Spleen (tissue), 11 donors: ENCODE results near the gene IL17B. TPM values are rescaled to one million over a fixed set of nuclear protein-coding genes. Genes with fewer than 3 reads are reported as not detected.

Experiments
- DNase-seq: peaks from one replicate; pipeline ENCODE4 v3.0.0-alpha.2; 2020
- H3K27ac ChIP-seq, 8 donors: fragments of 200-600 bp; sonication (generic) in 7 of 8; 1 replicate in 4 of 8; 2 replicates in 4 of 8; pipeline versions ENCODE4 v1.5.0 to v1.8.0; 2016 to 2021; ENCODE audit warnings: inconsistent platforms in 4 of 8, mild to moderate bottlenecking in 4 of 8, moderate library complexity in 1 of 8
- H3K27me3 ChIP-seq, 7 donors: fragments of 200-600 bp; sonication (generic) in 6 of 7; replicated peaks in 1 of 7; 1 replicate in 4 of 7; 2 replicates in 3 of 7; pipeline versions ENCODE4 v1.5.0 to v1.8.0; 2016 to 2021; ENCODE audit warnings: inconsistent platforms in 3 of 7, mild to moderate bottlenecking in 1 of 7
- H3K36me3 ChIP-seq, 6 donors: fragments of 200-600 bp; sonication (generic) in 5 of 6; 1 replicate in 4 of 6; 2 replicates in 2 of 6; pipeline versions ENCODE4 v1.5.0 to v1.8.0; 2016 to 2021; ENCODE audit warnings: inconsistent platforms in 2 of 6
- H3K4me1 ChIP-seq, 6 donors: fragments of 200-600 bp; sonication (generic) in 5 of 6; 1 replicate in 3 of 6; 2 replicates in 3 of 6; pipeline versions ENCODE4 v1.5.0 to v1.8.0; 2016 to 2021; ENCODE audit warnings: inconsistent platforms in 3 of 6
- H3K4me3 ChIP-seq, 8 donors: fragments of 200-600 bp; sonication (generic) in 7 of 8; 1 replicate in 4 of 8; 2 replicates in 4 of 8; pipeline versions ENCODE4 v1.5.0 to v1.8.0; 2016 to 2021; ENCODE audit warnings: inconsistent platforms in 4 of 8, mild to moderate bottlenecking in 4 of 8, moderate library complexity in 2 of 8
- H3K9me3 ChIP-seq, 8 donors: fragments of 200-600 bp; sonication (generic) in 7 of 8; 1 replicate in 4 of 8; 2 replicates in 4 of 8; pipeline versions ENCODE4 v1.5.0 to v1.8.0; 2016 to 2021; ENCODE audit warnings: inconsistent platforms in 4 of 8
- CTCF ChIP-seq, 11 experiments: fragments of 200-600 bp in 7 of 11; fragments of 450-650 bp in 4 of 11; sonication (generic) in 4 of 11; IDR thresholded peaks in 8 of 11; conservative IDR thresholded peaks in 3 of 11; 1 replicate in 7 of 11; 2 replicates in 4 of 11; pipeline versions ENCODE4 v1.4.0 to v1.8.0; 2016 to 2021; ENCODE audit warnings: antibody characterized with exemption in 11 of 11, inconsistent platforms in 4 of 11, mild to moderate bottlenecking in 1 of 11
- POLR2A ChIP-seq, 3 donors: fragments of 450-650 bp; IDR thresholded peaks; one replicate each; pipeline ENCODE4 v1.5.1; 2017; ENCODE audit warnings: antibody characterized with exemption in 3 of 3, mild to moderate bottlenecking in 1 of 3
- POLR2AphosphoS5 ChIP-seq, 3 donors: sonication (generic); formaldehyde crosslinking; IDR thresholded peaks; one replicate each; pipeline ENCODE4 v1.5.1; 2017; ENCODE audit warnings: antibody characterized with exemption in 3 of 3
- WGBS, 5 donors: extraction: QIAGEN DNeasy Blood & Tissue Kit in 3 of 5; methylation state at CpG; one replicate each; pipeline versions ENCODE4 v1.1.5 to v1.1.7; 2013 to 2018; 5-methylcytosine and 5-hydroxymethylcytosine counted together
- intact Hi-C: fragments of 100-400 bp; cut with DNase I; formaldehyde crosslinking; loops from one replicate; pipeline ENCODE4 v1.15.0; 2023; ENCODE audit warnings: low total_unique reads
- polyA plus RNA-seq, 3 donors: library from polyadenylated mRNA; stranded (reverse); fragments of 200-250 nt; gene quantifications; one replicate each; pipeline ENCODE4 v1.2.1, GENCODE V29; 2013
- total RNA-seq, 7 donors: library from RNA; depleted of rRNA in 3 of 7; stranded (reverse); fragments of >200 nt in 3 of 7; fragmentation: NEBNext Ultra II Directional in 4 of 7; extraction: Animal tissue kit (Norgen Biotek cat#: 25700) in 4 of 7; gene quantifications; one replicate each; pipeline versions ENCODE4 v1.1.0 to v1.2.1, GENCODE V29; 2016 to 2021
- donor health status: healthy with polysubstance abuse.
- donor health status: DM: no; HTN: no; CAD: no; lungs with moderate emphysema.
- donor health status: DM: no; HTN: no; CAD: no.
- donor health status: Bipolar disorder and iron deficiency.
- donor health status: healthy.
- donor health status: DM: no; HTN: no; CAD: no.
- donor health status: DM: yes; HTN: yes; CAD: no.

The IL17B gene
- total and polyA plus RNA-seq, 10 donors = 0.30 to 1.4 (median 0.60) TPM; not detected in 4

- H3K4me3 ChIP-seq = no peak overlapping the region
- intact Hi-C loops = no loop called here
- no peak for DNase-seq
- no peaks in the 10 kb centered on the region for H3K36me3 ChIP-seq
- H3K27ac ChIP-seq = peak overlapping the region in 6 of 8 donors; percentile 33 to 69 (median 59)
- TF ChIP-seq POLR2A (IDR thresholded peaks at IDR 0.05) = no peak
- TF ChIP-seq CTCF (IDR thresholded peaks at IDR 0.05 in 8 of 11, conservative IDR thresholded peaks at IDR 0.05 in 3 of 11) = no peak
- no peak for TF ChIP-seq POLR2AphosphoS5 (IDR thresholded peaks at IDR 0.05)
- H3K27me3 ChIP-seq = no peaks in the 10 kb centered on the region
- H3K9me3 ChIP-seq = no peaks in the 10 kb centered on the region
- 66 to 78% (median 67%) methylated on average over 7 of the region's 7 CpGs for WGBS, 5 donors
- H3K4me1 ChIP-seq = peaks cover 0 to 20% (median 0%) of the 10 kb centered on the region in 6 donors
Measured at GRCh38 chr5:149388498-149389190, 9.6 kb upstream of the IL17B start.

- Histone ChIP-seq H3K9me3 (no peaks in the 10 kb centered on the region), H3K27me3 (no peaks in the 10 kb centered on the region), H3K4me3 (no peak overlapping the region), H3K36me3 (no peaks in the 10 kb centered on the region), H3K27ac (peak overlapping the region in 7 of 8 donors; percentile 47 to 69 (median 58)), H3K4me1 (peaks cover 0 to 26% (median 2%) of the 10 kb centered on the region in 6 donors)
- DNase-seq = no peak
- no peak for TF ChIP-seq POLR2A (IDR thresholded peaks at IDR 0.05)
- no peak for TF ChIP-seq CTCF (IDR thresholded peaks at IDR 0.05 in 8 of 11, conservative IDR thresholded peaks at IDR 0.05 in 3 of 11)
- no peak for TF ChIP-seq POLR2AphosphoS5 (IDR thresholded peaks at IDR 0.05)
- intact Hi-C loops = no loop called here
- 40 to 94% (median 82%) methylated on average over 1 of the region's 1 CpG for WGBS, 5 donors
Measured at GRCh38 chr5:149387982-149388381, 8.9 kb upstream of the IL17B start.

- Histone ChIP-seq H3K27me3 (no peaks in the 10 kb centered on the region), H3K4me3 (no peak overlapping the region), H3K9me3 (no peaks in the 10 kb centered on the region), H3K4me1 (peaks cover 0 to 35% (median 6%) of the 10 kb centered on the region in 6 donors), H3K27ac (peak overlapping the region in 7 of 8 donors; percentile 41 to 69 (median 57)), H3K36me3 (no peaks in the 10 kb centered on the region)
- TF ChIP-seq POLR2AphosphoS5 (IDR thresholded peaks at IDR 0.05) (peak in 1 of 3 donors; percentile 17), POLR2A (IDR thresholded peaks at IDR 0.05) (no peak)
- DNase-seq = no peak
- intact Hi-C loops = no loop called here
- WGBS, 5 donors = 66 to 80% (median 76%) methylated on average over 9 of the region's 9 CpGs
Measured at GRCh38 chr5:149387081-149387631, 8.1 kb upstream of the IL17B start.

GRCh38 chr5:149386166-149386565 is 7.1 kb upstream of the IL17B start:
- Histone ChIP-seq H3K27me3 (peaks cover 0 to 10% (median 0%) of the 10 kb centered on the region in 7 donors), H3K36me3 (no peaks in the 10 kb centered on the region), H3K27ac (peak overlapping the region in 6 of 8 donors; percentile 47 to 69 (median 58)), H3K4me3 (no peak overlapping the region), H3K4me1 (peaks cover 0 to 44% (median 12%) of the 10 kb centered on the region in 6 donors), H3K9me3 (no peaks in the 10 kb centered on the region)
- no peak for TF ChIP-seq POLR2A (IDR thresholded peaks at IDR 0.05)
- no peak for TF ChIP-seq POLR2AphosphoS5 (IDR thresholded peaks at IDR 0.05)
- no peak for TF ChIP-seq CTCF (IDR thresholded peaks at IDR 0.05 in 8 of 11, conservative IDR thresholded peaks at IDR 0.05 in 3 of 11)
- WGBS, 5 donors = 82 to 94% (median 88%) methylated on average over 5 of the region's 5 CpGs
- DNase-seq = no peak
- intact Hi-C loops = no loop called here
